ENCODE results near the gene CUTC.

GRCh38 chr10:99748823-99749451 lies 16.9 kb downstream of the CUTC start:
- TF ChIP-seq, protein P1, sequence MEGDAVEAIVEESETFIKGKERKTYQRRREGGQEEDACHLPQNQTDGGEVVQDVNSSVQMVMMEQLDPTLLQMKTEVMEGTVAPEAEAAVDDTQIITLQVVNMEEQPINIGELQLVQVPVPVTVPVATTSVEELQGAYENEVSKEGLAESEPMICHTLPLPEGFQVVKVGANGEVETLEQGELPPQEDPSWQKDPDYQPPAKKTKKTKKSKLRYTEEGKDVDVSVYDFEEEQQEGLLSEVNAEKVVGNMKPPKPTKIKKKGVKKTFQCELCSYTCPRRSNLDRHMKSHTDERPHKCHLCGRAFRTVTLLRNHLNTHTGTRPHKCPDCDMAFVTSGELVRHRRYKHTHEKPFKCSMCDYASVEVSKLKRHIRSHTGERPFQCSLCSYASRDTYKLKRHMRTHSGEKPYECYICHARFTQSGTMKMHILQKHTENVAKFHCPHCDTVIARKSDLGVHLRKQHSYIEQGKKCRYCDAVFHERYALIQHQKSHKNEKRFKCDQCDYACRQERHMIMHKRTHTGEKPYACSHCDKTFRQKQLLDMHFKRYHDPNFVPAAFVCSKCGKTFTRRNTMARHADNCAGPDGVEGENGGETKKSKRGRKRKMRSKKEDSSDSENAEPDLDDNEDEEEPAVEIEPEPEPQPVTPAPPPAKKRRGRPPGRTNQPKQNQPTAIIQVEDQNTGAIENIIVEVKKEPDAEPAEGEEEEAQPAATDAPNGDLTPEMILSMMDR (IDR thresholded peaks at IDR 0.05; ENCODE audit: low read length) = no peak
- TF ChIP-seq EZH2phosphoT487 (IDR thresholded peaks at IDR 0.05; ENCODE audit: low read length) (no peak), EZH2 (optimal IDR thresholded peaks at IDR 0.05; ENCODE audit: low read depth, low read length) (no peak)

Measured in MM.1S (cell line).